SK-N-SH (cell line): ENCODE data around the gene PCGF3.

Experiments used
- CHD2 ChIP-seq: fragments of 150-350 bp; IDR thresholded peaks from 2 replicates; pipeline ENCODE4 v1.6.1; 2018; ENCODE audit warnings: low read length; ENCODE audit not compliant: partially characterized antibody
- CTCF ChIP-seq: fragments of 200-600 bp; sonication (generic); IDR thresholded peaks from 2 replicates; pipeline ENCODE4 v1.6.1; 2017; ENCODE audit warnings: antibody characterized with exemption, mild to moderate bottlenecking, moderate library complexity
- RFX5 ChIP-seq: IDR thresholded peaks from 2 replicates; pipeline ENCODE4 v1.6.1; 2012; ENCODE audit warnings: mild to moderate bottlenecking, improper control_type of control experiment, low read length
- SMC3 ChIP-seq: IDR thresholded peaks from 2 replicates; pipeline ENCODE4 v1.6.1; 2012; ENCODE audit warnings: low read depth, low read length, improper control_type of control experiment
- TAF1 ChIP-seq: IDR thresholded peaks from 2 replicates; pipeline ENCODE4 v1.6.1; 2012; ENCODE audit warnings: low read depth, mild to moderate bottlenecking, low read length, moderate library complexity, borderline replicate concordance
- TEAD4 ChIP-seq: IDR thresholded peaks from 2 replicates; pipeline ENCODE4 v1.4.0; 2012; ENCODE audit warnings: mild to moderate bottlenecking, borderline replicate concordance; ENCODE audit not compliant: insufficient read depth
- USF2 ChIP-seq: fragments of 150-350 bp; IDR thresholded peaks from 2 replicates; pipeline ENCODE4 v1.6.1; 2017; ENCODE audit warnings: antibody characterized with exemption, low read length, low read depth, borderline replicate concordance

- TF ChIP-seq CTCF: no peak
- TF ChIP-seq CHD2: no peak
- no peak for TF ChIP-seq SMC3
- TF ChIP-seq USF2: no peak
- no peak for TF ChIP-seq TEAD4
- TF ChIP-seq TAF1: no peak
- TF ChIP-seq RFX5: no peak
These were observed 56.1 kb downstream of the PCGF3 start for GRCh38 chr4:761739-762138.
